Measurements from ENCODE around the gene ALPI. TPM values are rescaled to one million over a fixed set of nuclear protein-coding genes. Genes with fewer than 3 reads are reported as not detected.

The ALPI gene
- total RNA-seq, 1 experiment from 2014 or later: not detected

DNA sequence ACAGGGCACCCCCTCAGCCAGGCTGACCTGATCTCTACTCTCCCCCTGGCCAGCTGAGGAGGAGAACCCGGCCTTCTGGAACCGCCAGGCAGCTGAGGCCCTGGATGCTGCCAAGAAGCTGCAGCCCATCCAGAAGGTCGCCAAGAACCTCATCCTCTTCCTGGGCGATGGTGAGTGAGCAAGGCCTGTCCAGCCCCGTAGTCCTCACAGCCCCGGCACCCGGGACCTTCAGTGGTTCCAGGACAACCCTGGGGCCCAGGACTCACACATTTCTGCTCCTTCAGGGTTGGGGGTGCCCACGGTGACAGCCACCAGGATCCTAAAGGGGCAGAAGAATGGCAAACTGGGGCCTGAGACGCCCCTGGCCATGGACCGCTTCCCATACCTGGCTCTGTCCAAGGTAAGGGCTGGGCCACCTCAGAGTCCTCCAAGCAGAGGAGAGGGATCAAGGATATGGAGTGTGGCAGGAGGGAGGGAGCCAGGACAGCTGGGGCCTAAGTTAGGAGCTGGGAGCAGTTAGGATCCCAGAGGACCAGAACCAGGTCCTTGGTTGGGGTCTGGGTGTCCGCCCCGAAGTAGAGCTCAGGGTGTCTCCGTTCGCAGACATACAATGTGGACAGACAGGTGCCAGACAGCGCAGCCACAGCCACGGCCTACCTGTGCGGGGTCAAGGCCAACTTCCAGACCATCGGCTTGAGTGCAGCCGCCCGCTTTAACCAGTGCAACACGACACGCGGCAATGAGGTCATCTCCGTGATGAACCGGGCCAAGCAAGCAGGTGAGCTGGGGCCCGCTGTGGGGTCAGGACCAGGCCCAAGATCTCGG, 555 bp downstream of the ALPI start (continued):
- TF ChIP-seq CBX3 (IDR thresholded peaks at IDR 0.05; ENCODE audit: low read depth) (no peak), EZH2 (IDR thresholded peaks at IDR 0.05) (no peak), ATF3 (IDR thresholded peaks at IDR 0.05) (no peak)

DNA sequence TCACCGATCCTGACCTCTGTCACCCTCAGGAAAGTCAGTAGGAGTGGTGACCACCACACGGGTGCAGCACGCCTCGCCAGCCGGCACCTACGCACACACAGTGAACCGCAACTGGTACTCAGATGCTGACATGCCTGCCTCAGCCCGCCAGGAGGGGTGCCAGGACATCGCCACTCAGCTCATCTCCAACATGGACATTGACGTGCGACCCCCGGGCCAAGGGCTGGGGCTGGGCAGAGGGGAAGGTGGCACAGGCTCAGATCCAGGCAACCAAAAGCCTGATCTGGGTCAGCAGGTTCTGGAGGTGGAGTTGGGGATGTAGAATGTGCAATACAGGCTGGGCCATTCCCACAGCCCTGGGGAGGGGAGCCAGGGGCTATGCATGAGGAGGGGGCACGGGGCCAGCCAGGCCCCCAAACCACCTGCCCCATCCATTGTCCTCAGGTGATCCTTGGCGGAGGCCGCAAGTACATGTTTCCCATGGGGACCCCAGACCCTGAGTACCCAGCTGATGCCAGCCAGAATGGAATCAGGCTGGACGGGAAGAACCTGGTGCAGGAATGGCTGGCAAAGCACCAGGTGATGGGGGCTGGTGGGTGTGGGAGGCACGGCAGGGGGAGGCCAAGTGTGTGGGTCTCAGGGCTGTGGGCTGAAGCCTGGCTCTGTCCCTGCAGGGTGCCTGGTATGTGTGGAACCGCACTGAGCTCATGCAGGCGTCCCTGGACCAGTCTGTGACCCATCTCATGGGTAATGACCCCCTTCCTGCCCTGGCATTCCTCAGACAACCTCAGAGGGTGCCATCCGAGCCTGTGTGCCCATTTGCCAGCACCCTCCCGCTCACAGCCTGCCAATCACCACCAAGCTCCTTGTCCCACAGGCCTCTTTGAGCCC, 1.4 kb downstream of the ALPI start:
- H4K20me1 ChIP-seq (ENCODE audit: insufficient read depth): no peaks in the 10 kb centered on the region
- H3K27ac ChIP-seq (ENCODE audit: low read depth, low read length): no peak overlapping the region
- BruUV-seq (replicated peaks): no TSS peak
- ChIA-PET POLR2A (no interaction called here), CTCF (interaction anchor here (0.6 kb wide), 1 partner anchor 892 kb away, joined by 3 read pairs; no protein-coding TSS in a partner anchor), RAD21 (ENCODE audit: low non-redundant PET in 1 of 2, low total read pairs in 2 of 2, uncharacterized antibody in 2 of 2, unreplicated experiment in 2 of 2) (no interaction called here)
- H2AFZ ChIP-seq (ENCODE audit: low read depth, low read length, poor library complexity, severe bottlenecking): no peak overlapping the region
- no peaks in the 10 kb centered on the region for H3K9me2 ChIP-seq (ENCODE audit: insufficient read depth)
- H3K9ac ChIP-seq (ENCODE audit: low read length): no peak overlapping the region
- intact Hi-C loops (cut with micrococcal nuclease): no loop called here
- ATAC-seq (no peak), DNase-seq (ENCODE audit: low read depth, low spot score) (no peak)
- H3K4me3 ChIP-seq (replicated peaks in 1 of 2; ENCODE audit: low read depth in 1 of 2, low read length in 2 of 2): no peak overlapping the region
- H3K79me2 ChIP-seq (ENCODE audit: insufficient read depth, low read length): no peaks in the 10 kb centered on the region
- H3K4me1 ChIP-seq (ENCODE audit: control insufficient read depth in 1 of 2, insufficient read depth in 2 of 2, low read length in 2 of 2): no peaks in the 10 kb centered on the region
- H3K36me3 ChIP-seq (ENCODE audit: control insufficient read depth in 1 of 2, insufficient read depth in 2 of 2, low read length in 2 of 2): no peaks in the 10 kb centered on the region
- no peaks in the 10 kb centered on the region for H3K9me3 ChIP-seq (ENCODE audit: control insufficient read depth in 1 of 2, insufficient read depth in 1 of 2, low read depth in 1 of 2, low read length in 2 of 2)
- no peaks in the 10 kb centered on the region; the same call in 1 of the 2 replicates for H3K27me3 ChIP-seq (ENCODE audit: insufficient read depth, low read length)
- TF ChIP-seq FOSL1 (IDR thresholded peaks at IDR 0.05; ENCODE audit: low read depth) (no peak), JUND (IDR thresholded peaks at IDR 0.05) (no peak), EGR1 (IDR thresholded peaks at IDR 0.05; ENCODE audit: low read depth) (no peak), POLR2A (IDR thresholded peaks at IDR 0.05; ENCODE audit: borderline replicate concordance, extremely low read depth, insufficient read depth, insufficient read length) (no peak), ELF1 (IDR thresholded peaks at IDR 0.05; ENCODE audit: borderline replicate concordance, low read depth) (no peak), EZH2 (IDR thresholded peaks at IDR 0.05) (no peak), RAD21 (IDR thresholded peaks at IDR 0.05; ENCODE audit: low read depth) (no peak), ZNF274 (IDR thresholded peaks at IDR 0.05; ENCODE audit: low read depth, low read length) (no peak)
- no peak overlapping the region for H3K4me2 ChIP-seq (ENCODE audit: low read length)

Data from HCT116 (cell line).